NCI-H128 (cell line): ENCODE data around the gene TOR4A.
"Not testable (repeated sequence)": the region's sequence is repeated elsewhere in the genome, so short reads cannot be mapped to it uniquely, and the experiment has no call there.

ENCODE experiments used
- DNase-seq: peaks from one replicate; lab custom pipeline; 2025; ENCODE audit not compliant: unreplicated experiment; lab: John Stamatoyannopoulos, UW

Gene TOR4A

GRCh38 chr9:137315581-137316011, 38.1 kb downstream of the TOR4A start:
- DNase-seq = no peak

GRCh38 chr9:137316012-137316981, 38.8 kb downstream of the TOR4A start:
- no peak for DNase-seq

GRCh38 chr9:137317021-137317717, 39.6 kb downstream of the TOR4A start:
- no peak for DNase-seq

GRCh38 chr9:137317718-137318511, 40.4 kb downstream of the TOR4A start:
- no peak for DNase-seq

- no peak for DNase-seq
These were observed 41.1 kb downstream of the TOR4A start for GRCh38 chr9:137318602-137319001.

GRCh38 chr9:137319011-137319738, 41.6 kb downstream of the TOR4A start:
- DNase-seq = no peak

- no peak for DNase-seq
These were observed 42.4 kb downstream of the TOR4A start for GRCh38 chr9:137319739-137320551.

- DNase-seq = no peak
These were observed 43.2 kb downstream of the TOR4A start for GRCh38 chr9:137320555-137321384.

GRCh38 chr9:137321726-137322361, 44.3 kb downstream of the TOR4A start:
- no peak for DNase-seq

GRCh38 chr9:137323531-137324331, 46.2 kb downstream of the TOR4A start:
- no peak for DNase-seq

GRCh38 chr9:137325124-137325523, 47.6 kb downstream of the TOR4A start:
- DNase-seq = no peak

GRCh38 chr9:137325799-137326198, 48.3 kb downstream of the TOR4A start:
- no peak for DNase-seq

GRCh38 chr9:137326445-137327065, 49.0 kb downstream of the TOR4A start:
- no peak for DNase-seq

GRCh38 chr9:137327641-137328550, 50.4 kb downstream of the TOR4A start:
- not testable (repeated sequence) for DNase-seq

- DNase-seq = not testable (repeated sequence)
These were observed 52.1 kb downstream of the TOR4A start for GRCh38 chr9:137329590-137329989.

GRCh38 chr9:137330689-137331088, 53.2 kb downstream of the TOR4A start:
- no peak for DNase-seq
